GM19455 (cell line): Measurements from ENCODE around the gene PTGES3L.
"Not testable (repeated sequence)": the region's sequence is repeated elsewhere in the genome, so short reads cannot be mapped to it uniquely, and the experiment has no call there.

Experiments
- ATAC-seq: cut with Tn5 transposase; IDR thresholded peaks from one replicate; pipeline ENCODE4 v1.9.1; 2021; ENCODE audit not compliant: unreplicated experiment

The PTGES3L gene

DNA sequence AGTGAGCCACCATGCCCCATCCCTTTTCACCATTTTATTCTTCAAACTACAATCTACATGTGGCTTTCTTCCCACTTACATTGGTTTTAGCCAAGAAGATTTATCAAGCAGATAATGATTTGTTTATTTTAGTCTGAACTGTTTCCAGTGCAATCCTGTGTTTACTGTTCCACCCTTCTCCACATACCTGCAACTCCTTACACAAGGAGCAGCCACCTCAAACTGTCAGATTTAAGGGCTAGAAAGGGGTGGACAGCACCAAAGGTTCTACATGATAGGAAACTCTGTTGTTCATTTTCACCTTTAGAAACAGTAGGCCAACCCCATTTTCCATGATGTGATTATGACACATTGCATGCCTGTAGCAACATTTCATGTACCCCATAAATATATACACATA, 2.4 kb upstream of the PTGES3L start:
- ATAC-seq, result no peak

DNA sequence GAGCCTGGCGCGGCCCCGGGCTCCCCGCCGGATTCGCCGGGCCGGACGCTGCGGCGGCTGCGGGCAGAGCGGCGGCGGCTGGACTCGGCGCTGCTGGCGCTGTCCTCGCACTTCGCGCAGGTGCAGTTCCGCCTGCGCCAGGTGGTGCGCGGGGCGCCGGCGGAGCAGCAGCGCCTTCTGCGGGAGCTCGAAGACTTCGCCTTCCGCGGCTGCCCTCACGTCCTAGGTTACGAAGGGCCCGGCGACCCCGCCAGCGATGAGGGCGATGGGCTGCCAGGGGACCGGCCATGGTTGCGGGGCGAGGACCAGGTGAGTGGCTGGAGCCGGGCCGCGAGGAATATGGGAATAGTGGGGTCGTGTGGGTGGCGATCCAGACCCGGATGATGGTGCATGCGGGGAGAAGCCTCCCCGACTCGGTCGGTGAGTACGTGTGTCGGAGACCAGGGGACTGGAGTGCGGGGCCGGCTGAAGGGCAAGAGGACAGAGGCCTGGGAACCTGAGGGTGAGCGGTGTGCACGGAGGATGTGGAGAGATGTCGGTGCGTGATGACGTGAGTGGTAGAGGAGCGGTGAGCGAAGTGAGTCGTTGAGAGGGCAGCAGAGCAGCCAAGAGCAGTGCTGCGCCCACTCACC, 1.0 kb upstream of the PTGES3L start:
- ATAC-seq, result no peak

DNA sequence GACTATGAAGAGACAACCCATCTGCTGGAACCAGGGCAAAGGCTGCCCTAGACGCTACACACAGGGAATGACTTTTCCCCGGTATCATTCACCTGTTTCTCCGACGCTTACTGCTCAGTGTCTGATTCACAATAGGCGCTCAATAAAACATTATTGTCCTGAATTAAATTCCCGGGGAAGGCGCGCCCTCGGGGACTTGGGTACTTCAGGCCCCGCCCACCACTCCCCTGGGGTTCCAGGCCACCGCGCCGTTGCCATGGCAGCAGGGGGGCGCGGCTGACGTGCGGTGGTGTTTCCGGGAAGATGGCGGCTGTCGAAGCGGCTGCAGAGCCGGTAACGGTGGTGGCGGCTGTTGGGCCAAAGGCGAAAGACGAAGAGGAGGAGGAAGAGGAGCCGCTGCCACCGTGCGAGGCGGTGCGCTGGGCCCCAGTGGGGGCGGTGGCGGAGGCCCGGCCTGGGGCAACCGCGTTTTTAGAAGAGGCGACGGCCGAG, 440 bp upstream of the PTGES3L start, which contains the start of gene RUNDC1:
RUNDC1 (plus strand) TSS at position 292 of the 492 bp plus-strand sequence; CDS start at position 304, 12 bp downstream.
- no peak for ATAC-seq

DNA sequence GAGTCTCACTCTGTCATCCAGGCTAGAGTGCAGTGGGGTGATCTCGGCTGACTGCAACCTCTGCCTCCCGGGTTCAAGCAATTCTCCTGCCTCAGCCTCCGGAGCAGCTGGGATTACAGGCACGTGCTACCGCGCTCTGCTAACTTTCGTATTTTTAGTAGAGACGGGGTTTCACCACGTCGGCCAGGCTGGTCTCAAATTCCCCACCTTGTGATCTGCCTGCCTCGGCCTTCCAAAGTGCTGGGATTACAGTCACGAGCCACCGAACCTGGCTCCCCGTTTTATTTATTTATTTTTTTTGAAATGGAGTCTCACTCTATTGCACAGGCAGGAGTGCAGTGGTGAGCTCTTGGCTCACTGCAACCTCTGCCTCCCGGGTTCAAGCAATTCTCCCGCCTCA, 4.2 kb downstream of the PTGES3L start:
- ATAC-seq, result not testable (repeated sequence)

DNA sequence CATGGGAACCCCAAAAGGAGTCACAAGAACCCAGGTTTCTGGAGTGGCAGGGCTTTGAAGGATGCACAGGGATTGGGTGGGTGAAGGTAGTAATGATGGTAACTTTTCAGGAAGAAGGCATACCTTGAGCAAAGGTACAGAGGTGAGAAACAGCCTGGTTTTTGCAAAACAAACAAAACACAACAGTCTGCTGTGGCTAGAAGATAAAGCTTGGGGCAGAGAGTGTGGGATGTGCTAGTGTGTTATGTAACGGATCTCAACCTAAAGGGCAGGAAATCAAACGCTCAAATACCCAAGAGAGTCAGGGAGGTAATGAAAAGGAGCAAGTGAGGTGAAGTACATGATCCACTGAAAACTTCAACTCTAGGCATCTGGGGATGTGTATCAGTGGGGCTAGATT, 4.6 kb downstream of the PTGES3L start:
- ATAC-seq, result no peak

DNA sequence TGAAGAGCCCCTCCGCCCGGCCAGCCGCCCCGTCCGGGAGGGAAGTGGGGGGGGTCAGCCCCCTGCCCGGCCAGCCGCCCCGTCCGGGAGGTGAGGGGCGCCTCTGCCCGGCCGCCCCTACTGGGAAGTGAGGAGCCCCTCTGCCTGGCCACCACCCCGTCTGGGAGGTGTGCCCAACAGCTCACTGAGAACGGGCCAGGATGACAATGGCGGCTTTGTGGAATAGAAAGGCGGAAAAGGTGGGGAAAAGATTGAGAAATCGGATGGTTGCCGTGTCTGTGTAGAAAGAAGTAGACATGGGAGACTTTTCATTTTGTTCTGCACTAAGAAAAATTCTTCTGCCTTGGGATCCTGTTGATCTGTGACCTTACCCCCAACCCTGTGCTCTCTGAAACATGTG, 6.6 kb downstream of the PTGES3L start:
- ATAC-seq, result not testable (repeated sequence)

DNA sequence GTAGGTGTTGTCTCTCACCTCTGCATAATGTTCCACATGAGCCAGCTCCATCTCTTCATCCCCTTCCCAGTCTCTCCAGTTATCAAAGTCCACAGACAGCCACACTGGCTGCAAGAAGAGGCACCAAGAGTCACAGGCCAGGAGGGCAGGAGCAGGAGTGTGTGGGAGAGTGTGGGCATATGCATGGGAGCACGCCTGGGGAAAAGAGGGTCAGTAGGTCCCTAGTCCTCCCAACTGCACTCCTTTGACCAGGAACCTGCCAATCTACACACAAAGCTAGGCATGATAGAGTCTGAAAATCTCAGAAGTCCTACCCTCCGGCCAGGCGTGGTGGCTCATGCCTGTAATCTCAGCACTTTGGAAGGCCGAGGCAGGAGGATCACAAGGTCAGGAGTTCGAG, 8.3 kb downstream of the PTGES3L start:
- ATAC-seq, result no peak

DNA sequence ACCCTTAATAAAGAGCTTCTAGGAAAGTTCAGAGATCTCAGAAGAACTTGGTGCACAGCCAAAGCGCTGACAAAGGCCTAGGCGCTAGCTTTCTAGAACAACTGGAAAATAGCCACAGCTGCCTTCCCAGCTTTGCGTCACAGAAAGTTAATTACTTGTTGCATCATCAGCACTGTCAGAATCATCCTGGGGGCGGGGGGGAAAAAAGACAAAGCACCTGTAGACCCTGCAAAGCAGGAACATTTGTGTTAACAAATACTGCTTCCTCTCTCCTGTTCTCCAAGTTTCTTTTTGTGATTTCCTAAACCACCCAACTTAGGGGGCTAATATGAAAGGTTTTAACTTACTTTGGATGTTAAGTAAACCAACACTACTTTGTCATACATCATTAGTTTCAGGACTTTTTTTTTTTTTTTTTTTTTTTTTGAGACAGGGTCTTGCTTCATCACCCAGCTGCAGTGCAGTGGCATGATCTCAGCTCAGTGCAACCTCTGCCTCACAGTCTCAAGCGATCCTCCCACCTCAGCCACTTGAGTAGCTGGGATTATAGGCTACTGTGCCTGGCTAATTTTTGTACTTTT, 10.8 kb downstream of the PTGES3L start:
- no peak for ATAC-seq

DNA sequence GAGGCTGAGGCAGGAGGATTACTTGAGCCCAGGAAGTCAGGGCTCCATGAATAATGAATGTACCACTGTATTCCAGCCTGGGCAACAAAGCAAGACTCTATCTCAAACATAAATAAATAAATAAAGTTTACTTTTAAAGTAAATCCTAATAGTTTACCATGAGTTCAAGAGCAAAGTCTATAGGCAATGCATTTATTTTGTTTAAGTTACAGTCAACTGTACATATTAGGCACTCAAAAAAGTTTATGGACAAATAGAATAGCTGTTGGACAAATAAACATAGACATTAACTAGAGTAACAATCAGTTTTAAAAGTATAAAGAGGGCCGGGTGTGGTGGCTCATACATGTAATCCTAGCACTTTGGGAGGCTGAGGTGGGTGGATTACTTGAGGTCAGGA, 12.0 kb downstream of the PTGES3L start:
- ATAC-seq, result no peak

DNA sequence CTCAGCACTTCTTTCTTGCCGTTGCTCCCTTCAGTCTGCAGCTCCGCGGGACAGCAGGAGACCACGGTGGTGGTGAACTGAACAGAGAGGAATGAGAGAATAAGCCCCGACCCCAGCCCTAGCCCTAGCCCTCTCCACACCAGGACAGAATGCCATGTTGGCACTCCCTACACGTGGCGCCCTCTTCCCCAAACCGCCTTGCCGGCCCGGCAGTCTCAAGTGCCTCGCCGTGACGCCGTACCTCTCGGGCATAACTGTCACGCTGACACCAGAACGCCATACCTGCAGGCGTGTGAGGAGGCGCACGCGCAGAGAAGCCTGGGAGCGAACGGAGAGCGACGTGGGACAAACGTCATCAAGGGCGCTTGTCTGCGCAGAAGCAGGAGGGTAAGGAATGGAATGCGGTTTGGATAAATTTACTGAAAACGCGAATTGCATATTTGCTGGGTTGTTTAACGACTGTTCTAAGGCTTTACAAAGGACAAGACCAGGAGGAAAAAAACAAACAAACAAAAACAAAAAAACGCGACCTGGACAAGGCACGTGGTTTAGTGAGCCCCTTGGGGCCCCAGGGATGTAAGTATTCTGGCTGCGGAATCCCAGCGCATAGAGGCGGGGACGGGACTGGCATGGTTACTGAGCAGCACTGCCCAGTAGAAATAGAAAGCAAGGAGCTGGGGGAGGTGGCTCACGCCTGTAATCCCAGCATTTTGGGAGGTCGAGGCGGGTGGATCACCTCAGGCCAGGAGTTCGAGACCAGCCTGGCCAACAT, 15.5 kb downstream of the PTGES3L start, which contains the start of gene AARSD1:
AARSD1 (minus strand) TSS at position 294 of the 772 bp plus-strand sequence; CDS start at position 280, 14 bp downstream.
- ATAC-seq, result no peak

DNA sequence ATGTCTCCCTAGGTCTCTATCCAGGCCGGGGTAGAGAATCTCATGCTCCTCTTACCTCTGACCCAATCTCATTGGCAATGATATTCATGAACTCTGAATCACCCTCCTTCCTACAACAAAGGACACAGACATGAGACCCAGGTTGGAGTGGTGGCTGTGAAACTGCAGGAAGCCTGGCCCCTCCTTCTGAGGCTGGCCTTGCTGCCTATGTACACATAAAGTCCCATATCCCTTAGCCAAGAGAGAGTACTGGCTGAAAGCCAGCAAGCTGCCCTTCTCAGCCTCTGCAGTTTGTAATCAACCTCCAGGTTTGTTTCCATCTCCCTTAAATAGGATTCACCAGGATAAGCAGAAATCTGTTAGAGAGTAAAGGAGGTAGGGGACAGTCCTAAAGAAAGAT, 26.2 kb downstream of the PTGES3L start:
- no peak for ATAC-seq

DNA sequence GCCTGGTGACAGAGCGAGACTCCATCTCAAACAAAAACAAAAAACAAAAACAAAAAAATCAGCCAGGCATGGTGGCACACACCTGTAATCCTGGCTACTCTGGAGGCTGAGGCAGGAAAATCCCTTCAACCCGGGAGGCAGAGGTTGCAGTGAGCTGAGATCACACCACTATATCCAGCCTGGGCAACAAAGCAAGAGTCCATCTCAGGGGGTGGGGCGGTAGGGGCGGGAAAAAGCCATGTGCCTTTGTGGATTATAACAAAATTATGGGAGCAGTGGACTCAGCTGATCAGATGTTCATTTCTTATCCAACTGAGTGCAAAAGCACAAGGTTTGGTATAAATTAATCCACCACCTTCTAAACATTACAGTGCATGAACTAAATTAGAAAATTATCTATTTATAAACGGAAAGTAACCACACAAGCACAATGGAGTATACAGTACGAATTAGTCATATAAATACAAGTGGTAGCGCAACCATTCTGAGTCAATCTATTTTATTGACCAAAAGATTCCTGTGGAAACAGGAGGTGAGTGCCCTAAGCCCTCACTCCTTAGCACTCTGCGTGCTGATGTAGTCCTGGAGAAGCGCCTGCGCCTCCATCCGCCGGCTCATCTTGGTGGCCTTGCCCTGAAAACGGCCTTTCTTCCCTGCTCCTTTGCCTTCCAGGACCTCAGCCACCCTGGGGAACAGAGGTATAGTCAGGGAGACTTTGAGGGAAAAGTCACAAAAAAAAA, 29.7 kb downstream of the PTGES3L start:
- ATAC-seq, result no peak

DNA sequence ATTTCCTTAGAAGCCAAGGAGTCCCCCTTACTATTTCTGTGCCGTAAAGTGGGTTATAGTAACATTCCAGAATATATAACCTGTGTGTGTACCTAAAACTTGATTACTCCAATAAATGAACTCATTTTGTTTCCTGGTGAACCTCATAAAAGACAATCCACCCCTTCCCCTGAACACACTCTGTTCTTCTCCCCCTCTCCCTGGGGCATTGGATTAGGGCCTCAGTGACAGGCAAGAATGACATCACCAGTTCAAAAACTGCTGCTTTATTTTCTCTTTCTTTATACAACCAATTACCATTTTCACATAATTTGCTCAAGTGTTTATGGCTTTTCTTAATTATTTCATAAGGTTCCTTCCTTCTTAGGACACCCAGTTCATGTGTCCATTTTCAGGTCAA, 33.1 kb downstream of the PTGES3L start:
- ATAC-seq, result no peak

DNA sequence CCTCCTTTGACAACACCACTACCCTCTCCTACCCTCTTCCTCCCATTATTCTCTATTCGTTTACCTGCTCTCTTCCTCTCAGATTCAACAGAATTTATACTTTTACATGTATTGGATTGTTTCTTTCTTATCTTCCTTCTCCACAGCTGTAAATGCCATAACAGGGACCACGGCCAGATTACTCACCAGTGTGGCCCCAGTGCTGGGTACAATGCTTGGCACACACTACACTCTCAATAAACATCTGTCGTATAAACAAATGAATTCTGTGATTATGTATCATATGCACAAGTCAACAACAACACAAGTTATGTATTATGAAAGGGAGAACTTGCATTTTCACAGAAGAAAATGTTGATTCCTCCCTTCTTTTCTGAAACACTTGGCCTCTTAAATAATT, 35.7 kb downstream of the PTGES3L start:
- ATAC-seq, result no peak

DNA sequence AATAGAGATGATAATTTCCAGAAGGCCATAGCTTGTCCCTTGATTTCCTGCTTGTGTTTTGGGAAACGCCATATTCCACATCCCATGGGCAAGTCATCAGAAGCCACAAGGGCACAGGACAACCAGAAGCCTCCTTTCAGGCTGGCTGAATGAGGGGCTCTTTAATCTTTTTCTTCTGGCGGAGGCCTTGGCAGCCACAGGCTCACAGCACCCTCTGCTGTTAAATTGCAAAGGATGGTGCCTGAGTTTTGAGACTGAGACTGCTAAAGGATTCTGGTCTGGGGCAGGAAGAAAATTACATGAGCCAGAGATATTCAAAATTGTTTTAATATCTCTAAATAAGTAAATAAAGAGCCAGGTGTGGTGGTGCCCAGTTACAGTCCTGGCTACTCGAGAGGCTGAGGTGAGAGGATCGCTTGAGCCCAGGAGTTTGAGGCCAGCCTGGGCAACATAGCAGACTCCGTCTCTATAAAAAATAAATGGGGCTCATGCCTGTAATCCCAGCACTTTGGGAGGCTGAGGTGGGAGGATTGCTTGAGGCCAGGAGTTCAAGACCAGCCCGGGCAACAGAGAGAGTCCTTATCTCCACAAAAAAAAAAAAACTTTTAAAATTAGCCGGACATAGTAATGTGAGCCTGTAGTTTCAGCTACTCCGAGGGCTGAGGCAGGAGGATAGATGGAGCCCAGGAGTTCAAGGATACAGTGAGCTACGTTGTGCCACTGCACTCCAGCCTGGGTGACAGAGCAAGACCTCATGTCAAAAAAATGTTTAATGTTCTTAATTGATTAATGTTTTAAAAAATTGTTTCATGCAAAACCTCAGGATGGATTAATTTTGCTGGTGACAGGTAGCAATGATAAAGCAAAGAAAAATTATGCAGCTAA, 41.9 kb downstream of the PTGES3L start:
- no peak for ATAC-seq

DNA sequence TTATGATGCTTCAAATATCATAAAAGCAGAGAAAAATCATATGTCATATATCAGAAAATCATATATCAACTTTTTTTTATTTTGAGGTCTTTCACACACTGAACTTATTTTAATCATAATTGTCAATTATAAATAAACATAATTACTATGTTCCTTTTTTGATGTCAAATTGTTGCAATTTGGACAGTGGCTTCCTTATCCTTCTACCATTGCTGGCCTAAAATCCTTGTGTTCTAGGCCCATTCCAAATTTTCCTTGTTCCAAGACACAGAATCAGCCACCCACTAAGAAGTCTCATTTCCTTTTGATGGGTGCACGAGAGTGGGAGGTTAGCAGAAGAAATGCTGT, 50.4 kb downstream of the PTGES3L start:
- no peak for ATAC-seq

DNA sequence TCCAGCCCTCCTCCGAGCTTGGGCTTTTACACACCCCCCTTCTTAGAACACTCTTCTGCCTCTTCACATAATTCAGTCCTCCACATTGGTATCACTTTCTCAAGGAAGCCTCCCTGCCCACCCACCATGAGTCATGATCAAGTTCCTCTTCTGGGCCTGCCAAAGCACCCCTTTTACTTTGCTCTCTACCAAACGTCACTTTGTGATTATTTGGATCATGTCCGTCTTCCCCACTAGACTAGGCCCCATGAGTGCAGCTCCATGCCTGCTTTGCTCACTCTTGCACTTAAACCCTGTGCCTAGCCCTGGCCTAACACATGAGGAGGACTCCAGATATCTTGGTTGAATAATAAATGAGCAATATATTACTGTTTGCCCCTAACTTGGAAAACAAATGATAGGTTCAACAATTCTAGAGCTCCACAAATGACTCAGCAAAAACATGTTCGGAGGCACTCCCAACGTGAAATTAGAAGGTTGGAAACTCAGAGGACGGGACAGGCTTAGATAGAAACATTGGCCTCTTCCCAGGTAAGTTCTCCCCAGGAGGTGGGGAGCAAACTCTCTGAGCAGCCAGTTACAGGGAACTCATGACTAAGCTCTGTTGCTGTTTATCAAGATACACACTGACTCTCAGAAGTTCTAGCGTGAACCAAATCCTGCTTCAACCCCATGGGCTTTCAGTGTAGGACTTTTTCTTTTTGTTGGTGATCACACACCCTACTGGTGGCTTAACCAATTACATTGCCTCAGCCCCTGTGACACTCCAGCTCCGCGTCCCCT, 51.0 kb downstream of the PTGES3L start:
- ATAC-seq, result no peak

DNA sequence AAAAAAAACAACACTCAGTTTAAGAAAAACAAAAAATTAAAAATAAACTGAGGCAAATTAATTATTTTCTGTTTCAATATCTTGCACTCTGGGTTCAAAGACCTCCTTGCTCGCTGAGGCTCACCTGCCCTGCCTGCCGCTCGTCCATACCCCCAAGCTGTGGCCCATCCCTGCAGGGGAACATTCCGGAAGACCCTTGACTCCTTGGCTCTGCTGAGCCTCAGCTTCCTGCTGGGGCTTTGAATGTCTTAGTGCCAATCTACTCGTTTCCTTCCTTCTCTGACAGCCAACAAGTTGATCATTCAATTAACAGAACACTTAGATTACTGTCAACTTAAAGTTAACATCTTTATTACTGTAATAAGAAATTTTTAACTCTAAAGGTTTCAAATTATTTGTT, 55.0 kb downstream of the PTGES3L start:
- no peak for ATAC-seq

DNA sequence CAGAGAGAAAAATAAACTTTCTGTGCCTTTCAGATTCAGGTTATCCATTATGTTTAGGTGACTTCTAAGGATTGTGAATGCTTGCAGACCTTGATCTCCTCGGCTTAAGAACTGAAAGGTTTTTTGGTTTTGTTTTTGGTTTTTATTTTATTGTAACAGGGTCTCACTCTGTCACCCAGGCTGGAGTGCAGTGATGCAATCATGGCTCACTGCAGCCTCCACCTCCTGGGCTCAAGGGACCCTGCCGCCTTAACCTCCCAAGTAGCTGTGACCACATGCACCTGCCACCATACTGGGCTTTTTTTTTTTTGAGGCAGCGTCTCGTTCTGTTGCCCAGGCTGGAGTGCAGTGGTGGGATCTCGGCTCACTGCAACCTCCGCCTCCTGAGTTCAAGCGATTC, 56.4 kb downstream of the PTGES3L start:
- not testable (repeated sequence) for ATAC-seq

DNA sequence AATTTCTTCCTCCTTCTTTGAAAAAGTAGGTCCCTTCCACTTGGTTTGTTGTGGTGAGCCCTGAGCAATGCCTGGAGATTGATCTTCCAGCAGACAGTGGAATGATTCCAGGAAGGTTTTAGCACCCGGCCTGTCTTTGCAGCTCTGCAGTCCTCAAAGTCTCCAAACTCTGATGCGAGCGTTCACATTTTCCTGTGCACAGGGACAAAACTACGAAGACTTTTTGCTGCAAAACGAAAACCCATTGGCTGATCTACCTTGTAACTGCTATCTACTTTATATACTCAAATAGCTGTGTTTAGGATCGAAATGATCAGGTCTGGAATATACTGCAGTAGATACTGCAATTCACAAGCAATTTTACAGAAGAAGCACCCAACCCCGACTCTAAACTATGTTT, 57.6 kb downstream of the PTGES3L start:
- ATAC-seq, result no peak
